ENCODE measurements around the gene TMEM184A.
"Not testable (repeated sequence)": the region's sequence is repeated elsewhere in the genome, so short reads cannot be mapped to it uniquely, and the experiment has no call there.

Gene TMEM184A

DNA sequence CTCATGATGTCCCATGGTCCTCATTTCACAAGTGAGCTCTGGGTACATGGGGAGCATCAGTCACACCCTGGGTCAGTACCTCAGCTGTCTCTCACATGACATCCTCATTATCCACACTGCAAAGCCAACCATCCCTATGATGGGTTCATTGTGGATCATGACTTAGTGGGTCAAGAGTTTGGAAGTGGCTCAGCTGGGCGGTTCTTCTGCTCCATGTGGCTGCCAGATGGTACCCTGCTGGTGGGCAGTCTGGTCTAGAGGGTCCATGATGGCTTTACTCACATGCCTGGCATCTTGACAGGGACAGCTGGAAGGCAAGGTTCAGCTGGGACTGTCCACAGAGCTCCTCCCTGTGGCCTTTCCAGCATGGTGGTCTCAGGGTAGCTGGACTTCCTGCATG lies 33.0 kb upstream of the TMEM184A start:
- DNase-seq = no peak

DNA sequence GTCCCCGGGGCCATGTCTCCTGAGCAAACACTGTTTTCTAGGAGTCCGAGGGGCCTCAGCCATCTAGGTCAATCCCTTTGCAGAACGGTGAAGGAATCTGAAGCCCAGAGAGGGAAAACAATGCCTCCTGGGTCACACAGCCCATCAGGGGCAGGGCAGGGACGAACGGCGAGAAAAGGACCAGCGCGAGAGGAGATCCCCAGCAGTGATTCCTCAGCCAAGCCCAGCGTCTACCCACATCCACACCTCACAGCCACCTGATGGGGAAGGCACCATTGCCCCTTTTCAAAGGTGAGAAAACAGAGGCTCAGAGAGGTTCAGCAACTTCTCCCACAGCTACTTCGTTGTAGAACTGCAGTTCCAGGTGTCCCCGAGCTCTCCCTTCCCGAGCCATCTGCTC lies 31.7 kb upstream of the TMEM184A start:
- DNase-seq = no peak

DNA sequence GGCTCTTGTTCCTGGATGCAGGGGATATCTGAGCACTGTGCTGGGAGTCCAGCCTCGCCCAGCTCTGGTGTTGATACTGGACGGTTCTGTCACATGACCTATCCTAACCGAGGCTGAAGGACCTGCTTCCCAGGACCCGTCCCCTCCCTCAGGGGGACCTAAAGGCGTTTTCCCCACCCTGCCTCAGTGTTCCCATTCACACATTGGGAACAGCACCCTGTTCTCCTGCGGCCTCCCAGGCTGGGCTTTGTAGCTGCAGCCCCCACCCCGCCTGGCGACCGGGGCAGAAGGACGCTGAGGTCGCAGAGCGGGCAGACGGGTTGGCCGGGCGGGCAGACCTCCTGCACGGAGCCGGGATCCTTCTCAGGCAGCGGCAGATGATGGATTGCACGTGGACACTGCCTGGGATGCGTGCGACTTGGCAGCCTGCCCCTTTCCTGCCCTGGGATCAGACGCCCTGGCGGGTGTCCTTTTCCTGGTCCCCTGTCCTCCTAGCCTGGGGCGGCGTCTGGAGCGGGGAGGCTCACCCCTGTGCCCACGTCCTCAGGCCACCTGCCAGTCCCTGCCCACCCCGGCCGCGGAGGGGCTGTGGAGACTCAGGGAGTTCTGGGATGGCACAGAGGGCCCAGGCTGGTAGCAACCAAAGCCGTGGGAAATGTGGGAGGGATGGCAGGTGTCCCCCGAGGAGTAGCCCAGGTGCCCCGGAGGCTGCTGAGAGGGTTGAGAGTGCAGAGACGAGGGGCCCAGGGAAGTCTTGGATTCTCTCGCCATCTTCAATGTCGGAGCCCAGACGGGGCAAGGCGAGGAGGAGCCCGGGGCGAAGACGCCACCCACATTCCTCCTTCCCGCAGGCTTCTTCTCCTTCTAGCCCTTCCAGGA lies 31.1 kb upstream of the TMEM184A start:
- peak; percentile 41 for DNase-seq

DNA sequence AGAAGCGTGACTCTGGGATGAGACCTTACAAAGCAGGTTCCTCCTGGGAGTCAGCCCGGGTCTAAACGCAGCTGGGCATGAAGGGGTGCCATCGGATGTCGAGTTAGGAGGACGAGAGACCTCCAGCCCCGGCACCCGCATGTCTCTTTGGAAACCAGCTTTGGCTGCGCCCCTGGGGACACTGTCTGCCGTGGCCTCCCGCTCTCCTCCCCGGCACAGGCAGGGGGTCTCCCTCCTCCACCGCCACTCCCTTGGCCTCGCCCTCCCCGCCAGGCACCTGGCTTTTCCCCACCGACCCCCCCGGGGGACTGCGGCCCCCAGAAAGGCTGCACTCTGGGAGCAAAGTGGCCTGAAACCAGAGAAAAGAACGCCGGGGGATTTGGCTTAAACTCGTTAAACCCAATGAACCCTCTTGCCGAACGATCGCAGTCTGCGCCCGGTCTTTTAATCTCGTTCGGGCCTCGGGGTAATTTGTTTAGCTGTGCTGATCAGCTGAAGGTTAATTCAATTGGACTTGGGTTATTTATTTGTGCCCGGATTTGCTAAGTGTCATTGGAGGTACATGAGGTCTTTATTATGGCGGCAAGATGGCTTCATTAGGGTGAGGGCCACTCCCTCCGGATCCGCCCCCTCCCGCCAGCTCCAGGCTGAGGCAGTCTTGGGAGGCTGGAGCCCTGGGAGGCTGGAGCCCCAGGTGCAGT lies 30.3 kb upstream of the TMEM184A start:
- DNase-seq = peak; percentile 46

DNA sequence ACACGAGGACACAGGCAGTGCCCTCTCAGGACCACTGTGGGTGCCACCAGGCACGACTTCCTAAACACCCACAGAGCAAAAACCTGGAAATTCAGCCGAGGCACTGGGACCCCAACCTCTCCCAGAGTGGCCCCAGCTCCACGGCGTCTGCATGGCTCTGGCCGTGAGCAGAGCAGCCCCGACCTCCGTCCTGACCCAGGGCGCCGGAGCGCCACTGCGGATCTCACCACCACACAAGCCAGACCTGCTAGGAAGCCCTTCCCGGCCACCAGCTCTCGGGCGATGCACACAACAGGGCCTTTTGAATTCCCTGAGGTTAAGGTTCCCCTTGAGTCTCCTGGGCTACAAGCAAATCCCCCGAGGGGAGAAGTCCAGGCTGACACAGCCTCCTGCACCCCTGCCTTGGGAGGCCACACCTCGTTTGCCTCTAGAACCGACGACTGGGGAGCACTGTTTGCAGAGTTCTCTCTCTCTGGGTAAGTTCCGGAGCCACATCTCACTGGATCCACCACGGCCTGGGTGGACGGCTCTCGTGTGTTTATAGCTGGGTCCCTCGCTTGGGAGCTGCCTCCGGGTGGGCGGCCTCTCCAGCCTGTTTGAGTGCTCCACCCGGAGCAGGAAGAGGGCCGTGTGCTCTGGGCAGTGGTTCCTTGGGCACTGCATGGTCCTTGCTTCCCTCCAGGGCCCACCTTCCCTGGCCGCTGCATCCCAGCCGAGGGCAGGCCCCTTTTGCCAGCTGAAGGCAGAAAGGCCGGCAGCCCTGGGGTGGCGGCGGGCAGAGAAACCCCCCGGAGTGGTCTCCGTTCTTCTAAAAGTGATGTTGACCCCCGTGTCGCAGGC lies 29.4 kb upstream of the TMEM184A start:
- no peak for DNase-seq

DNA sequence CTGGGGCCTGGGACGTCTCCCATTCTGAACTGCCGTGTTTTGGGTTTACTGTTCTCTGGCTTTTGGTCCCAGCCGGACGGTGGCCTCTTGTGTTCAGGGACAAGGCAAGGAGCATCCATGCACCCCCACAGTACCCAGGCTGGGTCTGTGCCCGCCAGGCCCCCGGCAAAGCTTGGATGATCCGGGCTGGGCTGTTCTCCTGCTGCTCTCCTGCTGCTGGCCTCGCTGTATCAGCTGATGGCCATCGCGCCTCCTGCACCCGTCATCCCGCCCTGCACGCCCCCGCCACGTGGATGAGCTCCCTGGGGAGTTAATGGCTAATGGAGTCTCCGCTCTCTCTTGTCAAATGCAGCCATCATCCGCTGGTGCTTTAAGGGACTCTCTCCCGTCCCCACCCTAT lies 28.7 kb upstream of the TMEM184A start:
- DNase-seq = no peak

DNA sequence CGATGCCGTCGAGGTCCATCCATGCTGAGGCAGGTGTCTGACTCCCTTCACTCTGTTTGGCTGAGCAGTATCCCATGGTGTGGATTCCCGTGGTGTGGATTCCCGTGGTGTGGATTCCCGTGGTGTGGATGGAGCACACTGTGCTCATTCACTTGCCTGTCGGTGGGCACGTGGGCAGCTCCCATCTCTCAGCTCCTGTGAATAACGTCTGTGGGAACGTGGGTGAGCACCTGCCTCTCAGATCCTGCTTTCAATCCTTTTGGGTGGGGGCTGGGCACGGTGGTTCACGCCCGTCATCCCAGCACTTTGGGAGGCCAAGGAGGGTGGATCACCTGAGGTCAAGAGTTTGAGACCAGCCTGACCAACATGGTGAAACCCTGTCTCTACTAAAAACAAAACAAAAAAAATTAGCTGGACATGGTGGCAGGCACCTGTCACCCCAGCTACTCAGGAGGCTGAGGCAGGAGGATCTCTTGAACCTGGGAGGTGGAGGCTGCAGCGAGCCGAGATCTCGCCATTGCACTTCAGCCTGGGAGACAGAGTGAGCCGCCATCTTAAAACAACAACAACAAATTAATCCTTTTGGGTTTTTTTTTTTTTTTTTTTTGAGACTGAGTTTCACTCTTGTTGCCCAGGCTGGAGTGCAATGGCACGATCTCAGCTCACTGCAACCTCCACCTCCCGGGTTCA lies 27.4 kb upstream of the TMEM184A start:
- not testable (repeated sequence) for DNase-seq

DNA sequence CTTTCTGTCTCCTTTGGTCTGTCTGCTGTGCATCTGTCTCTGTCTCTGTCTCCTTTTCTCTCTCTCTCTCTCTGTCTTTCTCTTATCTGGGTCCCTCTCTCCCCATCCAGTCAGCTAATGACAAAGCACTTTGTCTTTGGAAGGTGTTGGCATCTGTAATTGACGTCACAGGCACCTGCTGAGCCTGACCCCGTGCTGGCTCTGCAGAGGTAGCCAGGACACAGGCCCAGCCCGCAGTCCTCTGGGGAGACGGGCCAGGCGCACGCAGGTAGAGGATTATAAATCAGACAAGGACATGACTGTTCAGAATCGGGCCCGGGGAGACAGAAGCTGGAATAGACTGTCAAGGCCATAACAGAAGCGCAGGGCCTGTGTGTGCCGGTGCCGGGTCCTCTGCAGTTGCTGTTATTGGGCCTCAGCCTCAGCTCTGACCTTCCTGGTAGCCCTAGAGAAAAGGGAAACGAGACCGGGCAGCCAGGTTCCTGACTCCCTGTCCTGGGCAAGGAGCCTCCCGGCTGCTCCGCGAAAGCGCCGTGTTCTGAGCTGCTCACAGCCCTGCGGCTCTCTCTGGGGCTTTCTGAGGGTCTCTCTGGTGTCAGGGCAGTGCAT lies 24.5 kb upstream of the TMEM184A start:
- DNase-seq = no peak

DNA sequence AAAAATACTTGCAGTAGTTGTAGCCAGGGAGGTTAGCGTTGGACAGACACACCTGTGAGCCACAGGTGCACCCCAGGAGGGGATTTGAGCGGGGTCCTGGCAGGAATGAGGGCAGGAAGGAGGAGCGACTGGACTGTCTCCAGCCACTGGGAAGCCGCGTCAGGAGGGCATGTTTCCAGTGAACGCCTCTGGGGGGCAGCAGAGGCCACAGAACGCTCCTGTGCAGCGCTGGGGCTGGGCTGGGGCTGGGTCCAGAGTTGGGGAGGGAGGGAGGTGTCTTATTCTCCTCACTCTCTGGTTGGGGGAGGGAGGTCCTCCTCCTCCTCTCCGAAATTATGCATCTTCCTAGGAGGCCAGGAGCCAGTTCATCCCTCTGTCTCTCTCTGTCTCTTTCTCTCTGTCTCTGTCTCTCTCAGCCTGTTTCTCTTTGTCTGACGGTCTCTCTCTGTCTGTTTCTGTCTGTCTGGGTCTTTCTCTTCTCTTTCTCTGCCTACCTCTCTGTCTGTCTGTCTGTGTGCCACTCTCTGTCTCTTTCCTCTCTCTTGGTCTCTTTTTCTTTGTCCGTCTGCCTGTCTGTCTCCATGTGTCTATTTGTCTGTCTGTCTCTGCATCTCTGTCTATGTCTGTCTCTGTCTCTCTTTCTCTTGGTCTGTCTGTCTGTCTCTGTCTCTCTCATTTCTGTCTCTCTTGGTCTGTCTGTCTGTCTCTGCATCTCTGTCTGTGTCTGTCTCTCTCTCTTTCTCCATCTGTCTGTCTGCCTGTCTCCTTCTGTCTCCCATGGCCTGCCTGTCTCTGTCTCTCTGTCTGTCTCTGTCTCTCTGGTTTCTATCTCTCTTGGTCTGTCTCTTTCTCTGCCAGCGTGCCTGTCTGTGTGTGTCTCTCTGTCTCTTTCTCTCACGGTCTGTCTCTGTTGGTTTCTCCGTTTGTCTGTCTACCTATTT lies 23.7 kb upstream of the TMEM184A start:
- peak; percentile 67 for DNase-seq

DNA sequence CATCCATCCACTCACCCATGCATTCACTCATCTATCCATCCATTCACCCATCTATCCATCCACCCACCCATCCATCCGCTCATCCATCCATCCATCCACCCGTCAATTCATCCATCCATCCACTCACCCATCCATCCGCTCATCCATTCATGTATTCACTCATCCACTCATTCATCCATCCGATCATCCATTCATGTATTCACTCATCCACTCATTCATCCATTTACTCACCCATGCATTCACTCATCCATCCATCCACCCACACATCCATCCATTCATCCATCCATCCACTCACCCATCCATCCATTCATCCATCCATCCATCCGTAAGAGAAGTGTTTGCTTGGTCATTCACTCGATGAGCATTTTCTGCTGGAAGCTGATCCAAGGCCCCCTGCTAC lies 22.5 kb upstream of the TMEM184A start:
- DNase-seq = no peak

DNA sequence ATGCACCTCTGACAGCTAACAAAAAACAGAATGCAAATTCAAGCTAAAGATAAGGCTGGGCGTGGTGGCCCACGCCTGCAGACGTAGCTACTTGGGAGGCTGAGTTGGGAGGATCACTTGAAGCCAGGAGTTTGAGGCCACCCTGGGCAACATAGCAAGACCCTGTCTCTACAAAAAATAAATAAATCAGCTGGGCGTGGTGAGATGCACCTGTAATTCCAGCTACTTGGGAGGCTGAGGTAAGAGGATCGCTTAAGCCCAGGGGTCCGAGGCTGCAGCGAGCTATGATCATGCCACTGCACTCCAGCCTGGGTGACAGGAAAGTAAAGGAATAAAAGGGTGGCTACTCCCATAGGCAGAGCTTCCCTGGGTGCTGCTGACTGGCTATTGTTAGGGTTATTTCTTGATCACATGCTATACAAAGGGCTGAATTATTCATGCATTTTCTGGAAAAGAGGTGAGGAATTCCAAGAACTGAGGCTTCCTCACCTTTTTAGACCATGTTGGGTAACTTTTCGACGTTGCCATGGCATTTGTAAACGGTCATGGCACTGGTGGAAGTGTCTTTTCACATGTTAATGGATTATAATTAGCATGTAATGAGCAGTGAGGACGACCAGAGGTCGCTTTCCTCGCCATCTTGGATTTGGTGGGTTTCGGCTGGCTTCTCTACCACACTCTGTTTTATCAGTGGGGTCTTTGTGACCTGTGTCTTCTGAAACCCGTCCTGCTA lies 20.7 kb upstream of the TMEM184A start:
- no peak for DNase-seq

DNA sequence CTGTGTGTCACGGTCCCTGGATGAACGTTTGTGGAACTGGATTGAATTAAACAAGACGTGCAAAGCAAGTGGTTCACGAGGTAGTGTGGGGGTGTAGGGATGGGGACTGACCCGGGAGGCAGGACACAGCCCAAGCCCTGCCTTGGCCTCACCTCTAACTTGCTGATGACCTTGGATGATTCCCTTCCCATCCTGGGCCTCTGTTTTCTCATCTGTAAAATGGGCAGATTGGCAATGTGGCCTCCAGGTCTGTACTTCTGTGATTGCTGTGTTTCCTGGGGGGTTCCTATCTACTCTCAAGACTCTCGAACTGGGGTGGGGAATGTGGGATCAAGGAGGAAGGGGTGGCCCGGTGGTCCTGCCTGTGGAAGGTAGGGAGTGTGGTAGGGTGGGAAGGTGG lies 19.8 kb upstream of the TMEM184A start:
- DNase-seq = no peak

DNA sequence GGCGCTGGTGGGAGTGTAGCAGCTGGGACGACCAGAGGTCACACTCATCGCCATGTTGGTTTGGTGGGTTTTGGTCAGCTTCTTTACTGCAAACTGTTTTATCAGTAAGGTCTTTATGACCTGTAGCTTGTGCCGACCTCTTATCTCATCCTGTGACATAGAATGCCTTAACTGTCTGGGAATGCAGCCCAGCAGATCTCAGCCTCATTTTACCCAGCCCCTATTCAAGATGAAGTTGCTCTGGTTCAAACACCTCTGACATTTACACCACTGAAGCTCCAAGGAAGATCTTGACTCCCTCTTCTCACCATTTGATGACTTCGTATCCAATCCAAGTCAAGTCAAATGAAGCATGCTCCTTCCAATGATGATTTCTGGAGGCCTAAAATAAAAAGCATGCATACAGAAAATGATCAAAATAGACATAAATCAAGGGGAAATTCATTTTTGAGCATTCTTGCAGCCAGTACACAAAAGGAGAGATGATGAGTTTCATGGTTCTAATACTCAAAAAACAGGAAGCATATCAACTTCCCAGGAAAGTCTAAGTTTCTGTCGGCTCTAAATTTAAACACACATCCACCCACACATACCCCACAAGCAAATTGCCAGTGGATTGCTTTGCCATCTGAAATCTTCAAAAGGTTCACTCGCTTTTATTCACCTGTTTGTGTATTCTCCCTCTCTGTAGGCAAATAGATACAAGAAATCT lies 16.3 kb upstream of the TMEM184A start:
- DNase-seq = no peak

DNA sequence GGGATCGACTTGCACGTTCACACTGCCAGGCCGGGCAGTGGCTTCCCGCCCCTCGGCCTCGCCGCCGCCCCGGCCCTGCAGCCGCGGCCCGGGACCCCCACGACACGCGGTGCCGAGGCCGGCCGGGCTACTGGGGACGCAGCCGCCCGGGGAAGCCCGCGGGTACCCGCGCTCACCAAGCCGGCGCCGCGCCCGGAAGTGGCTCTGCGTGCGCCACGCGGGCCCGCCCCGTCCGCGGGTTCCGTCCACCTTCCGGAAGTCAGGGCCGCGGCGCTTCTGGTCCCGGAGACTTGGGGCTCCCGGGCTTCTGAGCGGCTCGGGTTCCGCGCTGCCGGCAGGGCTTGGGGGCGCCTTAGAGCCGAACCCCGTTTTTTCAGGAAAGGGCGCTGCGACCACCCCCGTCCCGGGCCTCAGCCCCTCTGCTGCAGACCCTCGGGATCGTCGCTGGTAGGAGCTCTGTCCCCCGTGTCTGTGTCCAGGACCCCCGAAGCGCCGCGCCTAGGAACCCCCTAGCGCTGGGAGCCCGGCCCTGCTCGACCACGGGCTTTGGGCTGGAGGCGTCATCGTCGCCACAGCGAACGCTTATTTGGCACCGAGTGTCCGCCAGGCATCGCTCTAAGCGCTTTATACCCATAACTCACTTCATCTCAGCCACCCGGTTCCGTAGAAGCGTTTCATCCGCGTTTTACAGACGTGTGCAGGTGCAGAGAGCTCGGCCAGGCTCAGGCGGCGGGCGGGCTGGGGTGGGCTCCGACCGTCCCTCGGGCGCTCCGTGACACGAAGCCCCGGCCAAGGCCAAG lies 14.0 kb upstream of the TMEM184A start, which contains the start of gene PSMG3:
Gene PSMG3, minus strand, starts transcription at position 200 of the 800 bp plus-strand sequence. CDS start 693 bp downstream, outside the sequence.
- DNase-seq = peak; percentile 90

DNA sequence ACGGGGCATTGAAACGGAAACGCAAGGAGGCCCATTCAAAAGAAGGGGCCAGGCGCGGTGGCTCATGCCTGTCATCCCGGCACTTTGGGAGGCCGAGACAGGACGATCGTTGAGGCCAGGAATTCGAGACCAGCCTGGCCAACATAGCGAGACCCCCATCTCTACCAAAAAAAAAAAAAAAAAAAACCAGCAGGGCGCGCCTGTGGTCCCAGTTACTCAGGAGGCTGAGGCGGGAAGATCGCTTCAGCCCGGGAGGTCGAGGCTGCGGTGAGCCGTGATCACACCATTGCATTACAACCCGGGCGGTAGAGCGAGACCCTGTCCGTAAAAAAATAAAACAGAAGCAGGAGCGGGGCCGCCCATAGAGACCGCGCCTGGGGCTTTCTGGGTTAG lies 13.4 kb upstream of the TMEM184A start:
- DNase-seq = no peak

DNA sequence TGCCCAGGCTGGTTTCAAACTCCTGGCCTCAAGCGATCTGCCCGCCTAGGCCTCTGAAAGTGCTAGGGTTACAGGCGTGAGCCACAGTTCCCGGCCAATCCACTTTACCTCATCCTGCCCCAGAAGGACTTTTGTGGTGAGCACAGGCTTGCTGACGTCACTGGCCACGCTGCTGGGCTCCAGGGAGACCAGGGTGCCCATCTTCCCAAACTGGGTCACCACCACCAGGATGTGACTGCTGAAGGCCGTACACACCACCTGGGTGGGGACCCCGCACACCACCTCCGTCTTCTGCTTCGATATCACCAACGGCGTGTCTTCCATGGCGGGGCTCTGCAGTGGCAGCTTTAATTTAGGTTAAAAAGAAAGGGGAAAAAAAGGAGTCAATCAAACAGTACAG lies 13.0 kb upstream of the TMEM184A start:
- DNase-seq = no peak

DNA sequence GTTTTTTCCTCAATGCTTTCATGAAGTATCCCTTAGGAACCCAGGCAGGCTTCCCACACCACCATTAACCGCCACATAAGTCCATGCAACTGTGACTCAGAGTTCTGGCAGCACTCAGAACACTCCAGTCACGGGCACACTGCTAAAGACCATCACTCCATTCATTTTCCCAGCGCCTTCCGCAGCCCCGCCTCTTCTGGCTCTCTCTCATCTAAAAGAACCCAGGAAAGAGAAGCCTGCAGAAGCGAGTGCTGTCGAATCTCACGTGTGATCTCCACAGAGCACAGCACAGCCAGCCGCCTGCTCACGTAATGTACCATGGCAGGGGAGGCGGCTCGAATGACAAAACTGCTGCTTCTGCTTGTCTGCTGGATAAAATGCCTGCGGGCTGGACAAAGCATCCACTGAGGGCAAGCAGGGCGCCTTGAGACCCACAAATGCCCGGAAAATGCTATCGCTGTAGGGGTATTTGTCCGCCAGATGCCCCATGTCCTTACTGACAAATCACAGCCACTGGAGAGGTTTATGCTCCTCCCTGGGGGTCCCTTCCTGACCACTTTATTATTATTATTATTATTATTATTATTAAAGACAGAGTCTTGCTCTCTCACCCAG lies 12.0 kb upstream of the TMEM184A start:
- DNase-seq = no peak

DNA sequence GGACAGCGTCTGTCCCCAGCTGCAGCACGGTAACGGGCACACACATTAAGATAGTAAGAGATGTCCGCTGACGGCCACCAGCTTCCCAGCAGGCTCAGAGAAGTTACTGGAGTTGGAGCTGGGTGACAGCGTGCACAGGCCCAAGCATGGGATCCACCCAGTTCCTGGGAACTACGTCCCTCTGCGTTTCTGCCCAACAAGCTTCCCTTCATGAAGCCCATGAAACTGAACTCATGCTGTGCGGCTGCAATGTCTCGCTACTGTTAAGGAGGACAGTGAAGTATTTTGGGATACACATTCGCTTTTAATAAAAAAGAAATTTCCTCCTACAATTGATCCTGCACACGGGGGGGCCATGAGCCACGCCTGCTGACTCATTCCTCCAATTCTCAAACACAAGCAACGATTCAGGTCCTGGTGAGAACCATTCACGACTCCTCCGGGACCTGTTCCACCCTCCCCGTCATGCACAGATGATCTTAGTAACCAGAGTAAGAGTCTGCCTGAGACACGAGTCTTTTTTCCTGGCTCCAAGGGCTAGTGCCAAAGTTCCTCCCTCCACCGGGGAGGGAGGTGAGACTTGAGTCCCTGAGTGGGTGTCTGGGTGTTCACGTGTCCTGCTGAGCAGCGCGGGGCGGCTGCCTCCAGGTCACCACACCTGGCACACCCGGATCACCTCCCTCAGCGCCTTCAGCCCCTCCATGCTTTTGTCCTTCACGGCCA lies 11.2 kb upstream of the TMEM184A start:
- no peak for DNase-seq

Data from NCI-H146 (cell line).